ENCODE results near the gene RAB32. TPM values are rescaled to one million over a fixed set of nuclear protein-coding genes. Genes with fewer than 3 reads are reported as not detected.

RAB32 gene
- total RNA-seq, 2 donors from 2014 or later = 6.3 to 26.2 TPM

DNA sequence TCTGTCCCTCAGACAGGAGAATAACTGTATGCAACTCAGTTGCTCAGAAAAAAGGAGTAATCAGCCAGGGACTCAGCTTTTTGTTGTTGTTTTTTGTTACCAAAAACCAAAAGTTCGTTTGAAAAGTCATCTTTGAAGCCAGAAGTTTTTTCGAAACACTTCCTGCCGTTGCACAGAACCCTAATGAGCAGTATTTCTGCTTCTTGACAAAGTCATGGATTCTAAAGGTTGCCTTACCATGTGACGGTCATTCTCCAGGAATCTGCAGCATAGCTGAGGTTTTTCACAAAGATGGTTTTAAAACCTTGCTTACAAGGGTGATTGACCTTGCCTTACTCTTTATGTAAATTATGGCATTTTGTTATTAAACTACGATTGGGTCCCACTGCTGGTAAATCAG, 1.9 kb downstream of the RAB32 start:
- H3K36me3 ChIP-seq = no peaks in the 10 kb centered on the region
- H3K27ac ChIP-seq = peak overlapping the region in 1 of 2 donors; percentile 4
- intact Hi-C loops (cut with DNase I) = loop anchor here (10.0 kb wide), 2 partner anchors 581 to 659 kb away; partner anchors contain the start of genes SHPRH and STXBP5
- H3K4me3 ChIP-seq = no peak overlapping the region
- H3K27me3 ChIP-seq (replicated peaks; ENCODE audit: insufficient read depth) = no peaks in the 10 kb centered on the region
- no peak for DNase-seq (ENCODE audit: low spot score)
- H3K9me3 ChIP-seq = no peaks in the 10 kb centered on the region
- 63% methylated on average over 5 of the region's 5 CpGs for WGBS
- no peak for TF ChIP-seq POLR2AphosphoS5 (IDR thresholded peaks at IDR 0.05)
- TF ChIP-seq, protein P1, sequence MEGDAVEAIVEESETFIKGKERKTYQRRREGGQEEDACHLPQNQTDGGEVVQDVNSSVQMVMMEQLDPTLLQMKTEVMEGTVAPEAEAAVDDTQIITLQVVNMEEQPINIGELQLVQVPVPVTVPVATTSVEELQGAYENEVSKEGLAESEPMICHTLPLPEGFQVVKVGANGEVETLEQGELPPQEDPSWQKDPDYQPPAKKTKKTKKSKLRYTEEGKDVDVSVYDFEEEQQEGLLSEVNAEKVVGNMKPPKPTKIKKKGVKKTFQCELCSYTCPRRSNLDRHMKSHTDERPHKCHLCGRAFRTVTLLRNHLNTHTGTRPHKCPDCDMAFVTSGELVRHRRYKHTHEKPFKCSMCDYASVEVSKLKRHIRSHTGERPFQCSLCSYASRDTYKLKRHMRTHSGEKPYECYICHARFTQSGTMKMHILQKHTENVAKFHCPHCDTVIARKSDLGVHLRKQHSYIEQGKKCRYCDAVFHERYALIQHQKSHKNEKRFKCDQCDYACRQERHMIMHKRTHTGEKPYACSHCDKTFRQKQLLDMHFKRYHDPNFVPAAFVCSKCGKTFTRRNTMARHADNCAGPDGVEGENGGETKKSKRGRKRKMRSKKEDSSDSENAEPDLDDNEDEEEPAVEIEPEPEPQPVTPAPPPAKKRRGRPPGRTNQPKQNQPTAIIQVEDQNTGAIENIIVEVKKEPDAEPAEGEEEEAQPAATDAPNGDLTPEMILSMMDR (IDR thresholded peaks at IDR 0.05) = no peak
- no peak for TF ChIP-seq POLR2A (IDR thresholded peaks at IDR 0.05)
- H3K4me1 ChIP-seq (replicated peaks) = no peaks in the 10 kb centered on the region

DNA sequence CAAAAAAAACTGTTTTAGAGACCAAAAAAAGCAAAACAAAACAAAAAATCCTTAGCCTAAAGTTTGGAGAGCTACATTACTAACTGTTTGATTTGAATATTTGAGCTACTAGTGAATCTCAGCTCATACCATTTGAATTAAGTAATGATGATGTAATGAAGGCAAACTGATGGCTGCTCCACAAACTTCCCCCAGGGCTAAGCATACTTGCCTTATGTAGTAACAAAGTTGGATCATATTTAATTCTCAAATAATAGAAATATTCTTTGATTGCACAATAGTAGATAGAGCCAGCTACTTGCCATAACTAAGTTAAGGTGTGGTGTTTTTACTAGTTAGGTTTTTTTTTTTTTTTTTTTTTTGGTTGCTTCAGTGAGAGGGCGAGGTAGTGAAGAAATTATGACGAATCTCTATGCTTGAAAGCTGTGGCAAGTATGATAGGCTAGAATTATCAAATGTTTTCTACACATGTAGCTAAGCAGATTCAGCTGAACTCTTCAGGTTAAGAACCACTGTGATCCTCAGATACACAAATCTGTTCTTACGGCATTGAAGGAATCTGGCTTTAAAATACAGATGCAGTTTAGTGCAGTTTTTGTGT, 2.9 kb downstream of the RAB32 start:
- Histone ChIP-seq H3K36me3 (no peaks in the 10 kb centered on the region), H3K27ac (no peak overlapping the region), H3K9me3 (no peaks in the 10 kb centered on the region), H3K4me1 (replicated peaks) (no peaks in the 10 kb centered on the region), H3K4me3 (no peak overlapping the region), H3K27me3 (replicated peaks; ENCODE audit: insufficient read depth) (no peaks in the 10 kb centered on the region)
- peak; percentile 20 for TF ChIP-seq POLR2AphosphoS5 (IDR thresholded peaks at IDR 0.05)
- TF ChIP-seq, protein P1 (IDR thresholded peaks at IDR 0.05) = no peak
- TF ChIP-seq POLR2A (IDR thresholded peaks at IDR 0.05) = no peak
- 61% methylated on average over 3 of the region's 3 CpGs for WGBS
- intact Hi-C loops (cut with DNase I) = loop anchor here (10.0 kb wide), 2 partner anchors 582 to 658 kb away; partner anchors contain the start of genes SHPRH and STXBP5
- no peak for DNase-seq (ENCODE audit: low spot score)

DNA sequence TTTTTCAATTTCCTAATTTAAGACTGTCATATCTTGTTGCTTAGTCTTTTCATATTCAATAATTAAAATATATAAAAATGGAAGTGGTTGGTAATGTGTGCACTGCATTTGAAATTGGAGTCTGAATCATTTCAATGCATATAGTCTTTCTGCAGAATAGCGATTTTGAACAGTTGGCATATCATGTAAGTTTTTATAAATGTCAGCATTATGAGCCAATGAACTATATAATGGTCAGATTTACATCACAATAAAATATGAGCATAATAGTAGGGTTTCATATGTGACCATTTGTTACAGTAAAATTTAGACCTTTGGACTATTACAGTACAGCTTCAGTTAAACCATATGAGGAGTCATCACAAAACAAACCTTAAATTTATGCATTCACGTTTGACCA, 4.3 kb downstream of the RAB32 start:
- Histone ChIP-seq H3K36me3 (no peaks in the 10 kb centered on the region), H3K4me3 (no peak overlapping the region), H3K4me1 (replicated peaks) (no peaks in the 10 kb centered on the region), H3K27me3 (replicated peaks; ENCODE audit: insufficient read depth) (no peaks in the 10 kb centered on the region), H3K9me3 (no peaks in the 10 kb centered on the region), H3K27ac (no peak overlapping the region)
- intact Hi-C loops (cut with DNase I) = loop anchor here (10.0 kb wide), 2 partner anchors 583 to 657 kb away; partner anchors contain the start of genes SHPRH and STXBP5
- 86% methylated on average over 2 of the region's 2 CpGs for WGBS
- TF ChIP-seq POLR2AphosphoS5 (IDR thresholded peaks at IDR 0.05) = no peak
- no peak for TF ChIP-seq POLR2A (IDR thresholded peaks at IDR 0.05)
- TF ChIP-seq, protein P1 (IDR thresholded peaks at IDR 0.05) = no peak
- DNase-seq (ENCODE audit: low spot score) = no peak

DNA sequence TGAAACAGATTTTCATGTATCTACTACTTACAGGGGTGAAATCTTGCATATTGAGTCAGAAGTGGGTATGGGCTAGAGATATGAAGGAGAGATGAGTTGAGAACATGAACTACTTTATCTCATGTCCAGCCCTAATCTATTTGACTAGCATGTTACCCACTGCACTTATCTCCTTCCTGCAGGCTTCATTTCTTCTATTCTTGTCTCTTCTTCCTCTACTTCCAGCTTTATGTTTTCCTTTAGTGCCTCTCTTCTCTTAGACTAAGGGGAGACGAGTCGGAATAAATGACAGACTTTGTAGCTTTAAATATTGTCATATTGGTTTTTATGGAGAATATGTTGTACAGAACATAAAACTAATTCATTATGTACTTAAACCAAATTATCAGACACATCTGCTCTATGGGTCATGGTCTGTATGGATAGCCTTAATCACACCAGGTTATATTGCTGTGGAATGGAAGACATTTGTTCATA, 5.3 kb downstream of the RAB32 start:
- Histone ChIP-seq H3K9me3 (no peaks in the 10 kb centered on the region), H3K4me3 (no peak overlapping the region), H3K27ac (no peak overlapping the region), H3K27me3 (replicated peaks; ENCODE audit: insufficient read depth) (no peaks in the 10 kb centered on the region), H3K4me1 (replicated peaks) (no peaks in the 10 kb centered on the region), H3K36me3 (no peaks in the 10 kb centered on the region)
- intact Hi-C loops (cut with DNase I) = loop anchor here (10.0 kb wide), 2 partner anchors 584 to 656 kb away; partner anchors contain the start of genes SHPRH and STXBP5
- DNase-seq (ENCODE audit: low spot score) = no peak
- 86% methylated on average over 2 of the region's 2 CpGs for WGBS
- TF ChIP-seq, protein P1 (IDR thresholded peaks at IDR 0.05) = no peak

DNA sequence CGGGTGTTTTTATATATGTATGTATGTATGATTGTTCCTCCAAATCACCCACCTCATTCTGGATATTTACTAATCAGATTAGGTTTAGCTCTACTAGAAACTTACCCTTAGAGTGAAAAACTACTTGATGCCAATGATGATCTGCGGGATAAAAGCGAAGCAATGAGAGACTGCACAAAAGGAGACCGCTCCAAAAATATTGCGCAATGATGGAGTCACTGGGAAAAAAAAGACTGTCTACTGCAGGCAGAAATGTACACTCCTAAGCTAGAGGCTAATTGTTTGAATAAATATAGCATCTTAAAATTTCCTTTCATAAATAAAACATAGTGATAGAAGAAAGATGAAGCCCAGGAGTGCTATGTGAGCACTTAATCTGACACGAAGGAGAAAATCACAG, 7.3 kb downstream of the RAB32 start:
- Histone ChIP-seq H3K36me3 (no peaks in the 10 kb centered on the region), H3K4me3 (no peak overlapping the region), H3K27ac (no peak overlapping the region), H3K27me3 (replicated peaks; ENCODE audit: insufficient read depth) (no peaks in the 10 kb centered on the region), H3K4me1 (replicated peaks) (no peaks in the 10 kb centered on the region), H3K9me3 (no peaks in the 10 kb centered on the region)
- no peak for DNase-seq (ENCODE audit: low spot score)
- TF ChIP-seq, protein P1 (IDR thresholded peaks at IDR 0.05) = no peak
- TF ChIP-seq POLR2A (IDR thresholded peaks at IDR 0.05) (no peak), POLR2AphosphoS5 (IDR thresholded peaks at IDR 0.05) (no peak)
- WGBS = 94% methylated on average over 6 of the region's 6 CpGs
- intact Hi-C loops (cut with DNase I) = no loop called here

Measured in prostate gland (tissue), 2 donors.